ENCODE results near the gene SHOC2. TPM values are rescaled to one million over a fixed set of nuclear protein-coding genes. Genes with fewer than 3 reads are reported as not detected.

SHOC2 gene
- total and polyA plus RNA-seq, 2 of the 4 experiments (the other 2 are of a cell fraction): 13.4 to 47.5 TPM

DNA sequence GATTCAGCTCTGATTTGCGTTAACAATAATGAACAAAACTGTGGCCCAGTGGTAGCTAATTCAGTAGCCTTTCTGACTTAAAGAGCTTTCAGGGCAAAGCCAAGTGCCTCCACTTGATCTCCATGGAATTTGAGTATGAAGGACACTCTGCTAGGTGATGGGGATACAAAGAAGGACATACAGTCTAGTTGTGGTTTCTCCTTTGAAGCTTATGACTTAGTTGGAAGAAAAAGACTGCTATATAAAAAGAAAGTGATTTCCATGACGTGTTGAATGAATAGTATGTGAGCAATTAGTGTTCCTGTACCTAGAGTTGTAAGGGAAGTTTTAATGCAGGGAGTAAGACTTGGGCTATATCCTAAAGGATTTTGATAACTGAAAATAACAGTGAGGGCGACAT is 39.4 kb upstream of the SHOC2 start:
- H3K9me3 ChIP-seq (ENCODE audit: control insufficient read depth, insufficient read depth, low read length): no peaks in the 10 kb centered on the region
- BruUV-seq (replicated peaks): no TSS peak
- peaks cover 0 to 6% of the 10 kb centered on the region in 2 experiments; a peak in 3 of 4 replicates for H3K79me1 ChIP-seq (ENCODE audit: low read depth in 1 of 2, low read length in 2 of 2)
- no peak overlapping the region for H2AFZ ChIP-seq (replicated peaks; ENCODE audit: low read length, poor library complexity)
- ChIA-PET POLR2A (ENCODE audit: unreplicated experiment) (no interaction called here), CTCF (interaction anchor here (0.6 to 0.9 kb wide), 2 partner anchors 18 to 134 kb away, joined by 3 to 4 read pairs; no protein-coding TSS in a partner anchor)
- no peaks in the 10 kb centered on the region for H3K27me3 ChIP-seq (ENCODE audit: control insufficient read depth, insufficient read depth, low read length)
- H3K18ac ChIP-seq (ENCODE audit: low read depth, low read length): no peak overlapping the region
- H3K56ac ChIP-seq (ENCODE audit: extremely low read depth, insufficient read depth, low read length): no peak overlapping the region
- H3K9ac ChIP-seq (ENCODE audit: low read depth, low read length): no peak overlapping the region
- no peak overlapping the region for H4K5ac ChIP-seq (ENCODE audit: low read depth, low read length)
- no peak overlapping the region for H2AK5ac ChIP-seq (ENCODE audit: low read depth, low read length)
- no peak overlapping the region for H2BK15ac ChIP-seq (ENCODE audit: low read depth, low read length)
- DNase-seq (no peak), ATAC-seq (ENCODE audit: low read depth) (no peak)
- H3K4ac ChIP-seq (ENCODE audit: low read depth, low read length): no peak overlapping the region
- dilution Hi-C loops (cut with HindIII; ENCODE audit: low sequenced_read_pairs, unreplicated experiment) (no loop called here), in situ Hi-C loops (cut with MboI; ENCODE audit: low sequenced_read_pairs) (loop anchor here (10.0 kb wide), 1 partner anchor 575 kb away; the partner anchor contains the start of gene SMNDC1), intact Hi-C loops (cut with micrococcal nuclease) (no loop called here)
- H3K14ac ChIP-seq (replicated peaks; ENCODE audit: low read depth, low read length): no peak overlapping the region
- no peak overlapping the region for H4K8ac ChIP-seq (ENCODE audit: low read depth in 2 of 2, low read length in 2 of 2)
- no peak overlapping the region for H2BK5ac ChIP-seq (ENCODE audit: low read depth, low read length, poor library complexity, severe bottlenecking)
- H4K91ac ChIP-seq (ENCODE audit: insufficient read depth, low read depth, low read length): no peak overlapping the region
- WGBS, 2 experiments (ENCODE audit: extremely low coverage in 2 of 2, insufficient read length in 1 of 2): no CpG with 5 or more reads among the region's 3 CpGs
- TF ChIP-seq FOS (IDR thresholded peaks at IDR 0.05; ENCODE audit: low read depth, low read length): no peak
- no peak for TF ChIP-seq RCOR1 (IDR thresholded peaks at IDR 0.05; ENCODE audit: insufficient replicate concordance, low read length)
- no peak for TF ChIP-seq CHD1 (IDR thresholded peaks at IDR 0.05; ENCODE audit: low read depth, low read length)
- TF ChIP-seq RAD21 (IDR thresholded peaks at IDR 0.05; ENCODE audit: low read length): no peak
- no peak for TF ChIP-seq MAZ (IDR thresholded peaks at IDR 0.05; ENCODE audit: borderline replicate concordance, low read depth, low read length)
- no peak for TF ChIP-seq POLR2A (IDR thresholded peaks at IDR 0.05; ENCODE audit: low read depth, low read length)
- no peak for TF ChIP-seq CEBPB (IDR thresholded peaks at IDR 0.05; ENCODE audit: low read depth, low read length)
- no peak for TF ChIP-seq SMC3 (IDR thresholded peaks at IDR 0.05; ENCODE audit: low read depth, low read length)
- TF ChIP-seq MXI1 (IDR thresholded peaks at IDR 0.05; ENCODE audit: borderline replicate concordance, low read depth, low read length): no peak
- TF ChIP-seq BHLHE40 (IDR thresholded peaks at IDR 0.05; ENCODE audit: low read depth, low read length): no peak
- TF ChIP-seq CTCF (conservative IDR thresholded peaks at IDR 0.05; ENCODE audit: low read depth, low read length): no peak
- no peak for TF ChIP-seq NFE2L2 (IDR thresholded peaks at IDR 0.05; ENCODE audit: low read depth, low read length)
- TF ChIP-seq, protein P1, sequence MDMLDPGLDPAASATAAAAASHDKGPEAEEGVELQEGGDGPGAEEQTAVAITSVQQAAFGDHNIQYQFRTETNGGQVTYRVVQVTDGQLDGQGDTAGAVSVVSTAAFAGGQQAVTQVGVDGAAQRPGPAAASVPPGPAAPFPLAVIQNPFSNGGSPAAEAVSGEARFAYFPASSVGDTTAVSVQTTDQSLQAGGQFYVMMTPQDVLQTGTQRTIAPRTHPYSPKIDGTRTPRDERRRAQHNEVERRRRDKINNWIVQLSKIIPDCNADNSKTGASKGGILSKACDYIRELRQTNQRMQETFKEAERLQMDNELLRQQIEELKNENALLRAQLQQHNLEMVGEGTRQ (IDR thresholded peaks at IDR 0.05; ENCODE audit: low read depth, low read length): no peak
- TF ChIP-seq RFX5 (IDR thresholded peaks at IDR 0.05; ENCODE audit: low read depth, low read length): no peak
- TF ChIP-seq ELK1 (IDR thresholded peaks at IDR 0.05; ENCODE audit: borderline replicate concordance, low read depth, low read length): no peak
- no peak overlapping the region; the same call in 1 of the 2 replicates for H3K4me2 ChIP-seq (ENCODE audit: low read depth, low read length)
- no peak overlapping the region for H3K4me3 ChIP-seq (ENCODE audit: insufficient read depth, low read depth, low read length)
- no peak overlapping the region for H2AK9ac ChIP-seq (replicated peaks; ENCODE audit: low read depth, low read length, poor library complexity)
- peaks cover 8% of the 10 kb centered on the region for H3K36me3 ChIP-seq (ENCODE audit: control insufficient read depth, insufficient read depth, low read length)
- no peaks in the 10 kb centered on the region; the same call in 1 of the 2 replicates for H3K9me1 ChIP-seq (ENCODE audit: insufficient read depth, low read length)
- no peak overlapping the region for H2BK120ac ChIP-seq (ENCODE audit: low read depth, low read length)
- H3K4me1 ChIP-seq (ENCODE audit: control insufficient read depth, insufficient read depth, low read length): peaks cover 2% of the 10 kb centered on the region; the same call in 1 of the 2 replicates
- H4K20me1 ChIP-seq (ENCODE audit: insufficient read depth, low read length): no peaks in the 10 kb centered on the region; the same call in 1 of the 2 replicates
- H2BK20ac ChIP-seq (ENCODE audit: low read depth, low read length): no peak overlapping the region
- no peak overlapping the region for H3K23ac ChIP-seq (ENCODE audit: low read depth, low read length)
- no peak overlapping the region for H3K27ac ChIP-seq (ENCODE audit: insufficient read depth, low read length)

All from IMR-90 (cell line).